Stromal cell of bone marrow (primary cell): ENCODE measurements around the gene NAA50.

Experiments used
- DNase-seq: peaks from one replicate; pipeline ENCODE4 v3.0.0-alpha.2; 2012; ENCODE audit warnings: low read depth

Gene NAA50

GRCh38 chr3:113741620-113742019, 4.4 kb downstream of the NAA50 start:
- no peak for DNase-seq

GRCh38 chr3:113741086-113741485, 5.0 kb downstream of the NAA50 start:
- DNase-seq = no peak

GRCh38 chr3:113736548-113737089, 9.4 kb downstream of the NAA50 start:
- no peak for DNase-seq

- DNase-seq = no peak
Observed at GRCh38 chr3:113731694-113732093, 14.4 kb downstream of the NAA50 start.

- DNase-seq = no peak
Observed at GRCh38 chr3:113730550-113730949, 15.5 kb downstream of the NAA50 start.

- no peak for DNase-seq
Observed at GRCh38 chr3:113728661-113729060, 17.4 kb downstream of the NAA50 start.

- DNase-seq = no peak
Observed at GRCh38 chr3:113721636-113722035, 24.4 kb downstream of the NAA50 start.

GRCh38 chr3:113719758-113720157, 26.3 kb downstream of the NAA50 start:
- no peak for DNase-seq

- DNase-seq = no peak
Observed at GRCh38 chr3:113719294-113719693, 26.8 kb downstream of the NAA50 start.

GRCh38 chr3:113717818-113718217, 28.2 kb downstream of the NAA50 start:
- no peak for DNase-seq

- no peak for DNase-seq
Observed at GRCh38 chr3:113717308-113717707, 28.7 kb downstream of the NAA50 start.

GRCh38 chr3:113714702-113715101, 31.3 kb downstream of the NAA50 start:
- no peak for DNase-seq

- DNase-seq = no peak
Observed at GRCh38 chr3:113712129-113712528, 33.9 kb downstream of the NAA50 start.

- DNase-seq = no peak
Observed at GRCh38 chr3:113707835-113708234, 38.2 kb downstream of the NAA50 start.

- no peak for DNase-seq
Observed at GRCh38 chr3:113698956-113699355, 47.1 kb downstream of the NAA50 start.

GRCh38 chr3:113698213-113698742, 47.8 kb downstream of the NAA50 start:
- DNase-seq = no peak

GRCh38 chr3:113697500-113698090, 48.5 kb downstream of the NAA50 start:
- no peak for DNase-seq

- DNase-seq = peak; percentile 99
Observed at GRCh38 chr3:113696658-113697499, 49.2 kb downstream of the NAA50 start.

GRCh38 chr3:113695786-113696645, 50.0 kb downstream of the NAA50 start, which contains the start of gene USF3:
USF3 (minus strand) TSS chr3:113696642; CDS start chr3:113674878, 21,764 bp downstream.
- no peak for DNase-seq

GRCh38 chr3:113695431-113695785, 50.6 kb downstream of the NAA50 start:
- no peak for DNase-seq

GRCh38 chr3:113690482-113690881, 55.6 kb downstream of the NAA50 start:
- DNase-seq = no peak
